H9 (cell line): ENCODE measurements around the gene ACTN1. TPM values are rescaled to one million over a fixed set of nuclear protein-coding genes. Genes with fewer than 3 reads are reported as not detected.

Source experiments
- DNase-seq: peaks from one replicate; pipeline ENCODE4 v3.0.0-alpha.2; 2017
- H2AFZ ChIP-seq: one replicate; pipeline ENCODE4 v1.6.1; 2013; ENCODE audit warnings: mild to moderate bottlenecking, low read length, control low read depth, moderate library complexity
- H2AK5ac ChIP-seq: 2 replicates; pipeline ENCODE4 v1.6.1; 2013; ENCODE audit warnings: low read length, control low read depth, mixed read lengths; ENCODE audit not compliant: insufficient read length
- H2BK120ac ChIP-seq: one replicate; pipeline ENCODE4 v1.6.1; 2013; ENCODE audit warnings: low read depth, mild to moderate bottlenecking, low read length, control low read depth, inconsistent platforms; ENCODE audit not compliant: poor library complexity, severe bottlenecking
- H2BK12ac ChIP-seq: 2 replicates; pipeline ENCODE4 v1.6.1; 2013; ENCODE audit warnings: low read length, control low read depth, mixed read lengths, low read depth; ENCODE audit not compliant: insufficient read length
- H2BK15ac ChIP-seq: 2 replicates; pipeline ENCODE4 v1.6.1; 2013; ENCODE audit warnings: low read depth, low read length, control low read depth
- H2BK20ac ChIP-seq: one replicate; pipeline ENCODE4 v1.6.1; 2013; ENCODE audit warnings: low read depth, mild to moderate bottlenecking, low read length, control low read depth, inconsistent platforms; ENCODE audit not compliant: poor library complexity, severe bottlenecking
- H2BK5ac ChIP-seq: 2 replicates; pipeline ENCODE4 v1.6.1; 2013; ENCODE audit warnings: low read length, control low read depth, mixed read lengths; ENCODE audit not compliant: insufficient read length
- H3K14ac ChIP-seq: 2 replicates; pipeline ENCODE4 v1.6.1; 2013; ENCODE audit warnings: low read length, control low read depth; ENCODE audit not compliant: insufficient read depth
- H3K18ac ChIP-seq: 2 replicates; pipeline ENCODE4 v1.6.1; 2013; ENCODE audit warnings: low read depth, mild to moderate bottlenecking, mixed read lengths, low read length, control low read depth; ENCODE audit not compliant: insufficient read length
- H3K23ac ChIP-seq: 2 replicates; pipeline ENCODE4 v1.6.1; 2013; ENCODE audit warnings: low read length, control low read depth, mixed read lengths, low read depth; ENCODE audit not compliant: insufficient read length
- H3K23me2 ChIP-seq: 2 replicates; pipeline ENCODE4 v1.6.1; 2013; ENCODE audit warnings: low read depth, mild to moderate bottlenecking, mixed read lengths, low read length, control low read depth; ENCODE audit not compliant: insufficient read length, poor library complexity, severe bottlenecking
- H3K27ac ChIP-seq: 2 replicates; pipeline ENCODE4 v1.5.1; 2013; ENCODE audit warnings: low read length, control low read depth, mixed read lengths, low read depth; ENCODE audit not compliant: insufficient read length
- H3K27me3 ChIP-seq: 2 replicates; pipeline ENCODE4 v1.6.1; 2013; ENCODE audit warnings: low read length, control low read depth, inconsistent platforms; ENCODE audit not compliant: insufficient read depth
- H3K4ac ChIP-seq: 2 replicates; pipeline ENCODE4 v1.6.1; 2013; ENCODE audit warnings: low read depth, mild to moderate bottlenecking, control low read depth, inconsistent platforms, low read length, moderate library complexity
- H3K4me1 ChIP-seq: 2 replicates; pipeline ENCODE4 v1.6.1; 2013; ENCODE audit warnings: low read length, control low read depth, inconsistent platforms; ENCODE audit not compliant: insufficient read depth
- H3K4me2 ChIP-seq: 2 replicates; pipeline ENCODE4 v1.6.1; 2013; ENCODE audit warnings: low read length, control low read depth, mixed read lengths; ENCODE audit not compliant: insufficient read length, insufficient read depth
- H3K56ac ChIP-seq: 2 replicates; pipeline ENCODE4 v1.6.1; 2013; ENCODE audit warnings: low read depth, mild to moderate bottlenecking, mixed read lengths, low read length, control low read depth; ENCODE audit not compliant: insufficient read length
- H3K79me1 ChIP-seq: 2 replicates; pipeline ENCODE4 v1.6.1; 2013; ENCODE audit warnings: low read depth, mild to moderate bottlenecking, moderate library complexity, low read length, control low read depth, inconsistent platforms; ENCODE audit not compliant: insufficient read depth, poor library complexity, severe bottlenecking
- H3K79me2 ChIP-seq: 2 replicates; pipeline ENCODE4 v1.6.1; 2013; ENCODE audit warnings: low read length, control low read depth, inconsistent platforms; ENCODE audit not compliant: insufficient read depth
- H3K9ac ChIP-seq: 2 replicates; pipeline ENCODE4 v1.6.1; 2013; ENCODE audit warnings: low read length, control low read depth, mixed read lengths; ENCODE audit not compliant: insufficient read length; ENCODE audit errors: extremely low read depth
- H3K9me3 ChIP-seq: one replicate; pipeline ENCODE4 v1.6.1; 2013; ENCODE audit warnings: low read depth, low read length, inconsistent platforms; ENCODE audit not compliant: control insufficient read depth
- H3T11ph ChIP-seq: one replicate; pipeline ENCODE4 v1.6.1; 2013; ENCODE audit warnings: mild to moderate bottlenecking, low read length, control low read depth, inconsistent platforms
- H4K20me1 ChIP-seq: one replicate; pipeline ENCODE4 v1.6.1; 2013; ENCODE audit not compliant: control insufficient read depth, insufficient read length, insufficient read depth
- H4K5ac ChIP-seq: 2 replicates; pipeline ENCODE4 v1.6.1; 2013; ENCODE audit warnings: low read depth, mild to moderate bottlenecking, mixed read lengths, low read length, control low read depth; ENCODE audit not compliant: insufficient read length
- H4K8ac ChIP-seq: replicated peaks from 2 replicates; pipeline ENCODE4 v1.6.1; 2013; ENCODE audit warnings: low read length, control low read depth, mixed read lengths, low read depth; ENCODE audit not compliant: insufficient read length
- H4K91ac ChIP-seq: 2 replicates; pipeline ENCODE4 v1.6.1; 2013; ENCODE audit warnings: low read depth, mild to moderate bottlenecking, moderate library complexity, mixed read lengths, low read length, control low read depth; ENCODE audit not compliant: insufficient read length
- H3K27ac Mint-ChIP-seq, 3 experiments: 2 replicates in 2 of 3; 3 replicates in 1 of 3; pipeline ENCODE4 v1.8.0; 2020 to 2021; ENCODE audit warnings: mixed read lengths in 3 of 3, mild to moderate bottlenecking in 1 of 3, moderate library complexity in 1 of 3
- H3K27me3 Mint-ChIP-seq: 2 replicates; pipeline ENCODE4 v1.8.0; 2021; ENCODE audit warnings: low read depth, mild to moderate bottlenecking, moderate library complexity, mixed read lengths
- H3K36me3 Mint-ChIP-seq, 3 experiments: 2 replicates in 2 of 3; 3 replicates in 1 of 3; pipeline ENCODE4 v1.8.0; 2020 to 2021; ENCODE audit warnings: low read depth in 3 of 3, mixed read lengths in 3 of 3; ENCODE audit not compliant: insufficient read depth in 1 of 3
- H3K4me1 Mint-ChIP-seq, 2 experiments: 2 replicates each; pipeline ENCODE4 v1.8.0; 2020; ENCODE audit warnings: mixed read lengths in 2 of 2
- H3K4me3 Mint-ChIP-seq, 2 experiments: 2 replicates in 1 of 2; 3 replicates in 1 of 2; pipeline ENCODE4 v1.8.0; 2020 to 2021; ENCODE audit warnings: mild to moderate bottlenecking in 2 of 2, mixed read lengths in 2 of 2, moderate library complexity in 1 of 2
- H3K9me3 Mint-ChIP-seq, 2 experiments: 2 replicates in 1 of 2; 3 replicates in 1 of 2; pipeline ENCODE4 v1.8.0; 2020; ENCODE audit warnings: mild to moderate bottlenecking in 2 of 2, mixed read lengths in 2 of 2, moderate library complexity in 1 of 2
- WGBS: extraction: QIAGEN DNeasy Blood & Tissue Kit; methylation state at CpG from one replicate; pipeline ENCODE4 v1.1.7; 2013; ENCODE audit warnings: missing lambda C conversion rate, low lambda C conversion rate, mixed read lengths; ENCODE audit not compliant: insufficient read length; ENCODE audit errors: extremely low coverage; 5-methylcytosine and 5-hydroxymethylcytosine counted together
- total RNA-seq: library from RNA; stranded (reverse); gene quantifications from 2 replicates; pipeline ENCODE4 v1.2.1, GENCODE V29; 2021
- TF ChIP-seq, protein P1 (sequence below): fragments of 200-600 bp; sonication (generic); conservative IDR thresholded peaks from 3 replicates; pipeline ENCODE4 v1.8.0; 2021; ENCODE audit warnings: antibody characterized with exemption, mild to moderate bottlenecking

Gene ACTN1
- total RNA-seq, 1 experiment from 2014 or later = 219 TPM

DNA sequence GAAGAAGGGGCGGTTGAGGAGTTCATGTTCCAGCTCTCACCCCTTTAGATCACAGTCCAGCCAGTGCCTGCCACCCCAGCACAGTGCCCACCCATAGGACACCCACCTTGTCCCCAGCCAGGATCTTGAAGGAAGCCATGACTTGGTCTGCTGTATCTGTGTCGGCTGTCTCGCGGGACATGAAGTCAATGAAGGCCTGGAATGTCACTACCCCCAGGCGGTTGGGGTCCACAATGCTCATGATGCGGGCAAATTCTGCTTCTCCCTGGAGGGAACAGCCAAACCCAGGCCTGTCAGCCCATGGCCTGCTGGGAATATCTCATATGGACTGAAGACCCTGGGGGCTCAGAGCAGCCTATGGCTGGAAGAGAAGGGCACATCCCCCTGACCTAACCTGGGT, 102.1 kb downstream of the ACTN1 start:
- Mint-ChIP-seq H3K27me3 (no peaks in the 10 kb centered on the region), H3K4me3 (no peak overlapping the region), H3K27ac (no peak overlapping the region), H3K4me1 (no peaks in the 10 kb centered on the region), H3K36me3 (peaks cover 47 to 92% (median 91%) of the 10 kb centered on the region in 3 experiments; a peak in 6 of 7 replicates), H3K9me3 (no peaks in the 10 kb centered on the region)
- no peak overlapping the region for H2BK20ac ChIP-seq
- no peak overlapping the region for H3T11ph ChIP-seq
- H4K91ac ChIP-seq = no peak overlapping the region
- H3K27me3 ChIP-seq = no peaks in the 10 kb centered on the region
- no peak overlapping the region for H3K23ac ChIP-seq
- H3K4me1 ChIP-seq = no peaks in the 10 kb centered on the region
- H2BK120ac ChIP-seq = no peak overlapping the region
- H3K79me2 ChIP-seq = no peaks in the 10 kb centered on the region
- WGBS = no CpG with 5 or more reads among the region's 6 CpGs
- no peaks in the 10 kb centered on the region for H3K79me1 ChIP-seq
- no peaks in the 10 kb centered on the region for H3K9me3 ChIP-seq
- H2BK15ac ChIP-seq = no peak overlapping the region
- H3K18ac ChIP-seq = no peak overlapping the region
- DNase-seq = no peak
- H4K8ac ChIP-seq = no peak overlapping the region
- H3K56ac ChIP-seq = no peak overlapping the region
- H3K27ac ChIP-seq = no peak overlapping the region
- TF ChIP-seq, protein P1, sequence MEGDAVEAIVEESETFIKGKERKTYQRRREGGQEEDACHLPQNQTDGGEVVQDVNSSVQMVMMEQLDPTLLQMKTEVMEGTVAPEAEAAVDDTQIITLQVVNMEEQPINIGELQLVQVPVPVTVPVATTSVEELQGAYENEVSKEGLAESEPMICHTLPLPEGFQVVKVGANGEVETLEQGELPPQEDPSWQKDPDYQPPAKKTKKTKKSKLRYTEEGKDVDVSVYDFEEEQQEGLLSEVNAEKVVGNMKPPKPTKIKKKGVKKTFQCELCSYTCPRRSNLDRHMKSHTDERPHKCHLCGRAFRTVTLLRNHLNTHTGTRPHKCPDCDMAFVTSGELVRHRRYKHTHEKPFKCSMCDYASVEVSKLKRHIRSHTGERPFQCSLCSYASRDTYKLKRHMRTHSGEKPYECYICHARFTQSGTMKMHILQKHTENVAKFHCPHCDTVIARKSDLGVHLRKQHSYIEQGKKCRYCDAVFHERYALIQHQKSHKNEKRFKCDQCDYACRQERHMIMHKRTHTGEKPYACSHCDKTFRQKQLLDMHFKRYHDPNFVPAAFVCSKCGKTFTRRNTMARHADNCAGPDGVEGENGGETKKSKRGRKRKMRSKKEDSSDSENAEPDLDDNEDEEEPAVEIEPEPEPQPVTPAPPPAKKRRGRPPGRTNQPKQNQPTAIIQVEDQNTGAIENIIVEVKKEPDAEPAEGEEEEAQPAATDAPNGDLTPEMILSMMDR = no peak
- H4K5ac ChIP-seq = no peak overlapping the region
- H4K20me1 ChIP-seq = no peaks in the 10 kb centered on the region
- no peak overlapping the region for H3K9ac ChIP-seq
- no peak overlapping the region for H3K4me2 ChIP-seq
- no peak overlapping the region for H2AFZ ChIP-seq
- no peak overlapping the region for H2AK5ac ChIP-seq
- no peak overlapping the region for H3K4ac ChIP-seq
- no peak overlapping the region for H3K14ac ChIP-seq
- no peaks in the 10 kb centered on the region for H3K23me2 ChIP-seq
- H2BK5ac ChIP-seq = no peak overlapping the region
- H2BK12ac ChIP-seq = no peak overlapping the region
